ENCODE results near the gene PCSK1N. TPM values are rescaled to one million over a fixed set of nuclear protein-coding genes. Genes with fewer than 3 reads are reported as not detected.
"Not testable (repeated sequence)": the region's sequence is repeated elsewhere in the genome, so short reads cannot be mapped to it uniquely, and the experiment has no call there.

Gene PCSK1N, protein sequence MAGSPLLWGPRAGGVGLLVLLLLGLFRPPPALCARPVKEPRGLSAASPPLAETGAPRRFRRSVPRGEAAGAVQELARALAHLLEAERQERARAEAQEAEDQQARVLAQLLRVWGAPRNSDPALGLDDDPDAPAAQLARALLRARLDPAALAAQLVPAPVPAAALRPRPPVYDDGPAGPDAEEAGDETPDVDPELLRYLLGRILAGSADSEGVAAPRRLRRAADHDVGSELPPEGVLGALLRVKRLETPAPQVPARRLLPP
- 1.1 TPM for total RNA-seq

DNA sequence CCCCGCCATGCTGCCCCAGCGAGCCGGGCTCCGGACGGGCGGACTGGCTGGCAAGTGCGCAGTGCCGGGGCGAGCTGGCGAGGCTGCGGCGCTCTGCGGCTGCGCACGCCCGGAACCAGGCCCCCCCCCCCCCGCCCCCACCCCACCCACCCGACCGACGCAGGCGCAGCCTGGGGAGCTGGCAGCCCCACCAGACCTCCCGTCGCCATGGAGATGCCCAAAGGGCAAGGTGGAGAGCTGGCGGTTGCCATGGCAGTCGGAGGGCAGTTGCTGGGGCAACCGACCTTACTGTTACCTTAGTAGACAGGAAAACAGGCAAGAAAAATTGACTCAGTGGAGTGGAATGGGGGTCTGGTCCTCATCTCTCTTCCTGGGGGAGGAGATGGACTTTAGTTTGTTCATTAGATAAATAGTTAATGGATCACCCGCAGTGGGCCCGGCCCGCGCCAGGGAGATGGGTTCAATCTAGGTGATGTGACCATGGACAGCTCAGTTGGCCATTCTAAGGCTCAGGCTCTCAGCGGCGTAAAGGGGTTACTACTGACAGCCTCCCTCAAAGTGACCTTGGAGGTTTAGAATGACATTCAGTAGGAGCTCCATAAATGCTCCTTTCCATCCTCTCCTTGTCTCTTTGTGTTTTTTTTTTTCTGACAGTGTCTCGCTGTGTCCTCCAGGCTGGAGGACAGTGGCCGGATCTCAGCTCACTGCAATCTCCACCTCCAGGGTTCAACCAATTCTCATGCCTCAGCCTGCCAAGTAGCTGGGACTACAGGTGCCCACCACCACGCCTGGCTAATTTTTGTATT, at the start of gene PCSK1N:
PCSK1N (minus strand) TSS at position 87 of the 806 bp plus-strand sequence; CDS start at position 9, 78 bp downstream.
- peak in 1 of 3 donors; percentile 33 for DNase-seq (ENCODE audit: low read depth in 2 of 3, low spot score in 2 of 3)

DNA sequence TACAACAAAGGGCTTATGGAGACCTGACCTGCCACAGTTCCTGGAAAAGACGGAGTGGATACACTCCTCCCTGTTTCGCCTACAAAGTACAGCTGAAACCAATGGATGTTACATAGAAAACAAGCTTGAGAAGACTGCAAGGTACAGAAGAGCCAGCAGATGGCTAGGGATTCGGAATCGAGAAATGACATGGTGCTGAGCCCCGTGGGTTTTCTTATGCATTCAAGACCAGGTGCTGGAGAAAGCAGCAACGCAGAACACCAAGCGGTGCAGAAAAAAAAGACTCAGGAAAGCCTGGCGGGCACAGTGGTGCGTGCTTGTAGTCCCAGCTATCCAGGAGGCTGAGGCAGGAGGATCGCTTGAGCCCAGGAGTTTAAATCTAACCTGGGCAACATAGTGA, 48.3 kb upstream of the PCSK1N start:
- DNase-seq (ENCODE audit: low read depth in 2 of 3, low spot score in 2 of 3) = no peak

DNA sequence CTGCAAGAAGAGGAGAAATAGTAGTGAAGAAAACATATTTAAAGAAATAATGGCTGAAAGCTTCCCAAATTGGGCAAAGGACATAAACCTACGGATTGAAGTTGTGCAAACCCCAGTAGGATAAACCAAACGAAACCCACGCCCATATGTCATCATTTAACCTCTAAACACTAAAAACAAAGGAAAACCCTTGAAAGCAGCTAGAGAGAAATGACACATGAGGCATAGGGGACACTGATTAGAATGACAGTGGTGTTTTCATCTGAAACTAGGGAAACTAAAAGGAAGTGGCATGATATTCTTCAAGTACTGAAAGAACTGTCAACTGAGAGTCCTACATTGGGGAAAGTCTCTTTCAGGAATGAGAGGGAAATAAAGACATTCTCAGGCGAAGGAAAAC, 41.5 kb upstream of the PCSK1N start:
- not testable (repeated sequence) for DNase-seq (ENCODE audit: low read depth in 2 of 3, low spot score in 2 of 3)

DNA sequence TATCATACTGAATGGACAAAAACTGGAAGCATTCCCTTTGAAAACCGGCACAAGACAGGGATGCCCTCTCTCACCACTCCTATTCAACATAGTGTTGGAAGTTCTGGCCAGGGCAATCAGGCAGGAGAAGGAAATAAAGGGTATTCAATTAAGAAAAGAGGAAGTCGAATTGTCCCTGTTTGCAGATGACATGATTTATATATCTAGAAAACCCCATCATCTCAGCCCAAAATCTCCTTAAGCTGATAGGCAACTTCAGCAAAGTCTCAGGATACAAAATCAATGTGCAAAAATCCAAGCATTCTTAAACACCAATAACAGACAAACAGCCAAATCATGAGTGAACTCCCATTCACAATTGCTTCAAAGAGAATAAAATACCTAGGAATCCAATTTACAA, 36.6 kb upstream of the PCSK1N start:
- not testable (repeated sequence) for DNase-seq (ENCODE audit: low read depth in 2 of 3, low spot score in 2 of 3)

DNA sequence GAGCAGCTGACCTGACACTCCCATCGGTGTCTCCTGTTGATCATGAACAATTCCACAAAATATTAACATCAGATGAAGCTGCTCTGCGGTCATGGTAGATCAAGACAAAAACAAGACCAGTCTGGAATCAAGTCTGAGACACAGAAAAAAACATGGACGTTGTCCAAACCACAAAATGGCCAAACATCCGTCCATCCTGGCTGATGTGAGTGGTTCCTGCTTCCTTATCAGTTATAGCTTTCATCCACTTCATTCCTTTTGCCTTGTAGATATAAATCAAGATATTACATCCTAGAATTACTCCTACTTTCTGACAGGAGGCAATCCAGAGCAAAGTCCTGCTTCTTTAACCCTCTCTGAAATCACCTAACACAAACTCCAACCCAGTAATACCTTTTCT, 28.8 kb upstream of the PCSK1N start:
- no peak for DNase-seq (ENCODE audit: low read depth in 2 of 3, low spot score in 2 of 3)

DNA sequence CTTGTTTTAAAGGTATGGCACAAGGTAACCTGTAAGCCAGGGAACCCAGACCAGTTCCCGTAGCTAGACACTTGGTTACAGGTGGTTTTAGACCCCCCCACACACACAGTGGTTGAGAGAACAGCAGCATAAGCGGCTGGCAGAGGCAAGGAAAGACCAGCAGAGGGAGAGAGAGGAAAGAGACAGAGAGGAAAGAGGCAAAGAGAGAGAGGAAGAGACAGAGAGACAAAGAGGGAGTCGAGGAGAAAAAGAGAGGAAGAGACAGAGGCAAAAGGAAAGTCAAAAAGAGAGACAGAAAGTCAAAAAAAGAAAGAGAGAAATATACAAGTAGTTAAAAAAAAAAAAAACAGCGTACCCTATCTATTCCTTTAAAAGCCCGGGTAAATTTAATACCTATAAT, 19.5 kb upstream of the PCSK1N start:
- DNase-seq (ENCODE audit: low read depth in 2 of 3, low spot score in 2 of 3) = peak in 1 of 3 donors; percentile 28

DNA sequence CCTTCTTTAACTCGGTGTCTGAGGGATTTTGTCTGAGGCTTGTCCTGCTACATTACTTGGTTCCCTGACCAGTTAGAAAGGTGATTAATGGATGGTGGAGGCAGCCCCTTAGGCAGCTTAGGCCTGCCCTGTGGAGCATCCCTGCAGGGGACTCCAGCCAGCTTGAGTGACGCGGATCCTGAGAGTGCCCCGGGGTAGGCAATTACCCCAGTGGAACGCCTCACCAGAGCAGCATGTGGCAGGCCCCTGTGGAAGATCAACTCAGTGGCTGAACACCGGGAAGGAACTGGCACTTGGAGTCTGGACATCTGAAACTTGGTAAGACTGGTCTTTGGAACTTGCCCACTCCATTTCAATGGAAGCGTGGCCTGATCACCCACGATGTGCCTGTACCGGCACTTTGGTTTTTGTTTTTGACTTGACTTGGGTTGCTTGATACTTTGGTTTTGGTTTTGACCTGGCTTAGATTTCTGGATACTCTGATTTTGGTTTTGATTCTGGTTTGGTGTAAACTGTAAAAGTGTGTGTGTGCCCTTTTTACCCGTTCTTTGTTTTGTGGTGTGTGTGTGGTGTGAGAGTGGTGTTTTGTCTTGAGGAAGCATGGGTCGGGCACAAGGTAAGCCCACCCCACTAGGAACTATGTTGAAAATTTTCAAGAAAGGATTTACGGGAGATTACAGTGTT, 18.9 kb upstream of the PCSK1N start:
- DNase-seq (ENCODE audit: low read depth in 2 of 3, low spot score in 2 of 3) = not testable (repeated sequence)

DNA sequence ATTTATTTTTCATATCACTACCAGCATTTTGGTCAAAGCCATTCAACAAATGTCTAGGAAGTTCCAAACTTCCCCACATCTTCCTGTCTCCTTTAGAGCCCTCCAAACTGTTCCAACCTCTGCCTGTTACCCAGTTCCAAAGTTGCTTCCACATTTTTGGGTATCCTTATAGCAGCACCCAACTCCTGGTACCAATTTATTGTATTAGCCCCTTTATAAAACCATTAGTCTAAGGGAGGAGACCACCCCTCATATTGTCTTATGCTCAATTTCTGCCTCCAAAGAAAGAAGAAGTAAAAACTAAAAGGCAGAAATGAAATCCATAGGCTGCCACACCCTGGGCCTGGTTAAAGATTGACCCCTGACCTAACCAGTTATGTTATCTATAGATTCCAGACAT, 18.1 kb upstream of the PCSK1N start:
- DNase-seq (ENCODE audit: low read depth in 2 of 3, low spot score in 2 of 3) = not testable (repeated sequence)

DNA sequence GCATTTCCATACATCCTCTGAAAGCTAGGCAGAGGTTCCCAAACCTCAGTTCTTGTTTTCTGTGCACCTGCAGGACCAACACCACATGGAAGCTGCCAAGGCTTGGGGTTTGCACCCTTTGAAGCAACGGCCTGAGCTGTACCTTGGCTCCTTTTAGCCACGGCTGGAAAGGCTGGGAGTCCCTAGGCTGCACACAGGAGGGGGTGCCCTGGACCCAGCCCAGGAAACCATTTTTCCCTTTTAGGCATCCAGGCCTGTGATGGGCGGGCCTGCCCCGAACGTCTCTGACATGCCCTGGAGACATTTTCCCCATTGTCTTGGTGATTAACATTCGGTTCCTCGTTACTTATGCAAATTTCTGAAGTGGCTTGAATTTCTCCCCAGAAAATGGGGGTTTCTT, 17.4 kb upstream of the PCSK1N start:
- no peak for DNase-seq (ENCODE audit: low read depth in 2 of 3, low spot score in 2 of 3)

DNA sequence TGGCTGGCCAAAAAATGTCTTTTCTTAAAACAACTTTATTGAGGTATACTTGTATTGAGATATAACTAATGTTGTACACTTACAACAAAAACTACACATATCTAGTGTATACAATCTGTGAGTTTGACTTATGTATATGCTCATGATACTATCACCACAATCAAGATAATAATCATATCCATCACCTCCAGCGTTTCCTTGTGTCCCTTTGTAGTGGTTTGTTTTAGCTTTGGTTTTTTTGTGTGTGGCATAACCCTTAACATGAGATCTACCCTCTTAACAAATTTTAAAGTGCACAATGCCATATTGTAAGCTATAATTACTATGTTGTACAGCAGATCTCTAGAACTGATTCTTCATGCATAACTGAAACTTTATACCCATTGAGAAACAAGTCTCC, 13.4 kb upstream of the PCSK1N start:
- no peak for DNase-seq (ENCODE audit: low read depth in 2 of 3, low spot score in 2 of 3)

DNA sequence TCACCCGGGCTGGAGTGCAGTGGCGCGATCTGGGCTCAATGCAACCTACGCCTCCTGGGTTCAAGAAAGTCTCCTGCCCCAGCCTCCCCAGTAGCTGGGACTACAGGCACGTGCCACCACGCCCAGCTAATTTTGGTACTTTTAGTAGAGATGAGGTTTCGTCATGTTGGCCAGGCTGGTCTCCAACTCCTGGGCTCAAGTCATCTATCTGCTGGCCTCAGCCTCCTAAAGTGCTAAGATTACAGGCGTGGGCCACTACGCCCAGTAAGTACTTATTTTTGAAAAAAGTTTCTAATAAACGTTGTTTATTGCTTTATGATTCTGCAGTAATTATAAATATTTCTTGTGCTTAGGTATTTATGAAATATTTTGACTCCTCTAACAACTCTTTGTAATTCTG, 4.3 kb upstream of the PCSK1N start:
- no peak for DNase-seq (ENCODE audit: low read depth in 2 of 3, low spot score in 2 of 3)

DNA sequence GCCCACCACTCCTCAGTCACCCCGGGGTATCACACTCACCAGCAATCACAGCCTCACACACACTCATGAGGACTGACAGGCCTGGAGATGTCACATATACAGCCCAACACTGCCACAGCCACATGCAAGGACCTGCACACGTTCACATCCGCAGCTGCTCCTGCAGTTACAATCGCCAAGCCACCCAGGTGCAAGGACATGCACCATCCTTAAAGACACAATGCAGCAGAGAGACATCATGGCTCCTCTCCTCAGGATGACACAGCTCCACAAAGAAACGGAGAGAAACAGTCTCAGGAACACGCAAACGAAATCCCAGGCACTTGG, 1.1 kb downstream of the PCSK1N start:
- no peak for DNase-seq (ENCODE audit: low read depth in 2 of 3, low spot score in 2 of 3)

DNA sequence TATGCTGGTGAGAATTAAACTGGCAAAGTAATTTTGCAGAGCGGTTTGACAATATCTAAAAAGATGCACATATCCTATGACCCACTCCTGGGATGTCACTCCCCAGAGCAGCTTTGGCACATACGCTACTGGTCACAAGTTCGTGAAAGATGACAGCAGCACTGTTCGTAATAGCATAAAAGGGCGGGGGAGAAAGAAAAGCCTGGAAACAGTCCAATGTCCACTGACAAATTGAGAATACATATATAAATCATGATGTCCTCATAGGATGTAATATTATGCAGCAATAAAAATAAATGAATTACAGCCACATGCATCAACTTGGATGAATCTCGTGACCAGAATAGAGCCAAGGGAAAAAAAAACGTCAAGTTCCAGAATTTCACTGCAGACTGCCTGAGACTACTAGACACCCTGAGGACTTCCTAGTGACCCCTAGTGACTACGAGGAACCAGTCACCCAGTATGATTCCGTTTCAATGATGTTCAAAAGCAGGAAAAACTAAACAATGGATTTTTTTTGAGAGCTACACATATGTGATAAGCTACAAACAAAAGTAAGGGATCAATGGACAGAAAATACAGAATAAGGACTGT, 1.8 kb downstream of the PCSK1N start:
- peak in 1 of 3 donors; percentile 22 for DNase-seq (ENCODE audit: low read depth in 2 of 3, low spot score in 2 of 3)

DNA sequence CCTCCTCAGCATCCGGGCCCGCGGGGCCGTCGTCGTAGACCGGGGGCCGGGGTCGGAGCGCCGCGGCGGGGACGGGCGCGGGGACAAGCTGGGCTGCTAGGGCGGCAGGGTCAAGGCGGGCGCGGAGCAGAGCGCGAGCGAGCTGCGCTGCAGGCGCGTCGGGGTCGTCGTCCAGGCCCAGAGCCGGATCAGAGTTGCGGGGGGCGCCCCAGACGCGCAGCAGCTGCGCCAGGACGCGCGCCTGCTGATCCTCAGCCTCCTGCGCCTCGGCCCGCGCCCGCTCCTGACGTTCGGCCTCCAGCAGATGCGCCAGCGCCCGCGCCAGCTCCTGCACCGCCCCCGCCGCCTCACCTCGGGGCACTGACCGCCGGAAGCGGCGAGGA, 3.5 kb downstream of the PCSK1N start:
- no peak for DNase-seq (ENCODE audit: low read depth in 2 of 3, low spot score in 2 of 3)

DNA sequence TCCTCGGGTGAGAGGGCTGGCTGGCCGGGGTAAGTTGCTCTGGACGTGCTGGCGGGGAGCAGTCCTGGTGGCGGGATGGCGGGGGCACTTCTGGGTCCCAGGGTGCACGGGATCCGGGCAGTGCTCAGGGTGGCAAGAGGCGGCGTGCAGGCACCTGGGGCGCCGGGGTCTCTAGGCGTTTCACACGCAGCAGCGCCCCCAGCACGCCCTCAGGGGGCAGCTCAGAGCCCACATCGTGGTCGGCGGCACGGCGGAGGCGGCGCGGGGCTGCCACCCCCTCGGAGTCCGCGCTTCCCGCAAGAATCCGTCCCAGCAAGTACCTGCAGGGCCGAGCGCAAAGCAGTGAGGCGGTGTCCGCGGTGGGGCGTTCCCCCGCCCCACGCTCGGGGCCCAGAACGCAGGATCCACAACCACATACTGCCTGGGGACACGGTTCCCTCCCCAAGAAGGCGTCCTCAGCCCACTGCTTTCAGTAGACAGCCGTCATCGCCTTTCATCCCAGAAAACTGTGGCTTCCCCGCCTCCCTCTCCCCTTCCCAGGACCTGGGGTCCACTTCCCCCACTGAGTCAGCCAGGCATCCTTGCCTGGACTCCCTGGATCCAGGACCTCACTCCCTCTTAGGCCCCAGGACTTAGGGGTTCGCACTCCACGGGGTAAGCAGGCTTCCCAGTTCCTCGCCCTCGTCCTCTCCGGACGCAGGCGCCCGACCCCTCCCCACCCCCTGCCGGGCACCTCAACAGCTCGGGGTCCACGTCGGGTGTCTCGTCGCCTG, 4.1 kb downstream of the PCSK1N start:
- no peak for DNase-seq (ENCODE audit: low read depth in 2 of 3, low spot score in 2 of 3)

DNA sequence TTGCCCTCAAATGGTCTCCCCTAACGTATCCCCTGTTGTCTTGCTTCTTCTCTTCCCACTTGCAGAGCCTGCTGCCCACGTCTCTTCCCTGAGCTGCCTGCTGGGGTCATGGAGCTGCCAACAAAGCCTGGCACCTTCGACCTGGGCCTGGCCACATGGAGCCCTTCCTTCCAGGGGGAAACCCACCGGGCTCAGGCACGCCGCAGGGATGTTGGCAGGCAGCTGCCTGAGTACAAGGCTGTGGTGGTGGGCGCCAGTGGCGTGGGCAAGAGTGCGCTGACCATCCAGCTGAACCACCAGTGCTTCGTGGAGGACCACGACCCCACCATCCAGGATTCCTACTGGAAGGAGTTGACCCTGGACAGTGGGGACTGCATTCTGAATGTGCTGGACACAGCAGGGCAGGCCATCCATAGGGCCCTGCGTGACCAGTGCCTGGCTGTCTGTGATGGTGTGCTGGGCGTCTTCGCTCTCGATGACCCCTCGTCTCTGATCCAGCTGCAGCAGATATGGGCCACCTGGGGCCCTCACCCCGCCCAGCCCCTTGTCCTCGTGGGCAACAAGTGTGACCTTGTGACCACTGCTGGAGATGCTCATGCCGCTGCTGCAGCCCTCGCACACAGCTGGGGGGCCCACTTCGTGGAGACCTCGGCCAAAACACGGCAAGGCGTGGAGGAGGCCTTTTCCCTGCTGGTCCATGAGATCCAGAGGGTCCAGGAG, 6.2 kb downstream of the PCSK1N start:
- DNase-seq (ENCODE audit: low read depth in 2 of 3, low spot score in 2 of 3) = no peak

DNA sequence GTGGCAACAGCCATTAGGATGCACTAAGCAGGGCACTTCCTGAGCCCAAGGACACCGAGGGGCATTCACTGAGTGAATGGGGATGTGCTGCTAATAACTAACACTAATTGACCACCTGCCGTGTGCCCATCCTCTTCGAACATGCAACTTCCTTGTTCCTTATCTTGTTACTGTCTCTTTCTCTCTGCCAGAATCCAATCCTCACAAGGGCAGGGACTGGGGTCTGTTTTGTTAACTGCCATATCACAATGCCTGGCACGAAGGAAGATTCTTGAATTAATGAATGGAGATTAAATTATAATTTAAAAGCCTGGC, 7.8 kb downstream of the PCSK1N start:
- DNase-seq (ENCODE audit: low read depth in 2 of 3, low spot score in 2 of 3) = no peak

DNA sequence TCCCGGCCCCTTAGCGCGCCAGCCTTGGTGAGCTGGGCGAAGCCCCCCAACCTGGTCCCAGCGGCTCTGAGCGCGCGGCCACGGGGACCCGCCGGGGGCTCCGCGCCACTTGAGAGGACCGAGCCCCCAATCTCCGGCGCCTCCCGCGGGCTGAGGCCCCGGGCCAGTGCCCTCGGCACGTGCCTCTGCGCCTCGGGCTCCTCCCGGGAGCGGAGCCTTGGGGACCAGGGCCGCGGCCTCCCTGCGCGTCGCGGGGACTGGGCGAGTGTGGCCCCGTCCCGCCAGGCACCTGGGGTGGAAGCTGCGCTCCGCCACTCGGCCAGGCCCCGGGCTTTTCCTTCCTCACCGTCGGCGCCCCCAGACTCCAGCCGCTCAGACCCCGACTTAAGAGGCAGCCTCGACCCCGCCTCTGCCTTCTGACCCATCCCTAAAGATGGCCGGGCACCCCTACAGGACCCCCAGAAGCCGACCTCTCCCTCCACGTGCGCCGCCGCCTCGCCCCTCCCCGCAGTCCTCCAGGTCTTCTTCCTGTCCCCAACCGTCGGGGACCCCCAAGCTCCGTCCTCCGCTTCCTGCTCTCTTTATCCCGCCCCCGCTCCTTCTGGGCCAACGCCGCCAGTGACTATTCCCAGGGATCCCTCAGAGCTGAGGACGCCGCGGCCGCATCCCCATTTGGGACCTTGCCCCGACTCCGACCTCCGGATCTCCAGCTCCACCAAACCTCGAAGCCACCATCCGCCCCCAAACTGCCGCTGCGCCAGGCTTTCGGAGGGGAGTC, 8.3 kb downstream of the PCSK1N start:
- DNase-seq (ENCODE audit: low read depth in 2 of 3, low spot score in 2 of 3) = no peak

DNA sequence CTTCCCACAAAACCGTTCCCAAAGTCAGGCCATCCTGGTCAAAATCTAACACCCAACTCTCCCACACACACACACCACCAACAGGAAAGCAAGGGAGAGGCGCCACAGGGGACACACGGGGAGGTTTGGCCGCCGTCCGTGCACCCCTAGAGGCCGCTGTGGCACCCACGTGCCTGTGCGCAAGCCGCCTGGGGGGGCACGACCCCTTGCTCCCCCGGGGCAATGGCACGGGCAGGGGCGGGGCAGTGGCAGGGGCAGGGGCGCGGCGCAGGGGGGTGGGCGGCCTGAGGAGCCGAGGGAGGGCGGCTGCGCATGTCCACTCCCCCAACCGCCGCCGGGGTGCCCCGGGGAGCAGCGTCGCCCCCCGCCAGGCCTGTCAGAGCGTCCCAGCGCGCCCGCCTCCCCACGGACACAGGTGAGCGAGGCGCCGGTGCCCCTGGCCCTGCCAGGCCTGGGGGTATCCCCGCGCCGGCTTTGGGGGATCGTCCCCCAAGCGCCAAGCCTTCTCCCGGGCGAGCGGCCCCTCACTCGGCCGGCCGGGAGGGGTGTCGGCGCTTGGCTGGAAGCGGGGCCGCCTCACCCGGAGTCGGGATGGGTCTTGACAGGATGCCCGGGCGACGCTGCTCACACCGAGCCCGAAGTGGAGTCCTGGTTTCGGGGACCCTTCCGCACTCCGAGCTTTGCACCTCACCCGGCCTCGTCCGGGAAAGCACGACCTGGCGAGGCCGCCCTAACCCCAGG, 9.1 kb downstream of the PCSK1N start, which contains the start of gene ERAS:
ERAS (plus strand) TSS at position 379 of the 741 bp plus-strand sequence. CDS start 2,611 bp downstream, outside the sequence.
- peak in 1 of 3 donors; percentile 21 for DNase-seq (ENCODE audit: low read depth in 2 of 3, low spot score in 2 of 3)

All from hematopoietic multipotent progenitor cell (in vitro differentiated cells).